GM21360 (cell line): ENCODE results near the gene MND1.
A peak's percentile ranks its signal among the peaks of the same experiment; 100 is the strongest.
"Not testable (repeated sequence)": the region's sequence is repeated elsewhere in the genome, so short reads cannot be mapped to it uniquely, and the experiment has no call there.

Experiments
- ATAC-seq: cut with Tn5 transposase; IDR thresholded peaks from one replicate; pipeline ENCODE4 v1.9.1; 2021; ENCODE audit warnings: mild to moderate bottlenecking, moderate library complexity; ENCODE audit not compliant: unreplicated experiment

Gene MND1

GRCh38 chr4:153438916-153439756 is 94.6 kb downstream of the MND1 start:
- peak; percentile 69 for ATAC-seq

- no peak for ATAC-seq
These were observed 95.3 kb downstream of the MND1 start for GRCh38 chr4:153439831-153440230.

GRCh38 chr4:153440475-153440874 is 96.0 kb downstream of the MND1 start:
- ATAC-seq, result no peak

- no peak for ATAC-seq
These were observed 102.9 kb downstream of the MND1 start for GRCh38 chr4:153447175-153447905.

GRCh38 chr4:153448003-153448731 is 103.7 kb downstream of the MND1 start:
- no peak for ATAC-seq

- no peak for ATAC-seq
These were observed 104.8 kb downstream of the MND1 start for GRCh38 chr4:153449338-153449737.

- no peak for ATAC-seq
These were observed 106.0 kb downstream of the MND1 start for GRCh38 chr4:153450544-153450917.

GRCh38 chr4:153451145-153451544 is 106.7 kb downstream of the MND1 start:
- not testable (repeated sequence) for ATAC-seq

- ATAC-seq, result no peak
These were observed 107.6 kb downstream of the MND1 start for GRCh38 chr4:153451911-153452657.

GRCh38 chr4:153452658-153453378 is 108.3 kb downstream of the MND1 start:
- no peak for ATAC-seq

GRCh38 chr4:153453402-153453801 is 108.9 kb downstream of the MND1 start:
- no peak for ATAC-seq

- no peak for ATAC-seq
These were observed 114.5 kb downstream of the MND1 start for GRCh38 chr4:153458969-153459368.

- ATAC-seq, result not testable (repeated sequence)
These were observed 117.1 kb downstream of the MND1 start for GRCh38 chr4:153461549-153461948.

- ATAC-seq, result no peak
These were observed 119.6 kb downstream of the MND1 start for GRCh38 chr4:153464068-153464467.
